SW480 (cell line): ENCODE results near the gene MRAP2.
"Not testable (repeated sequence)": the region's sequence is repeated elsewhere in the genome, so short reads cannot be mapped to it uniquely, and the experiment has no call there.

Experiments used
- DNase-seq: peaks from one replicate; pipeline ENCODE4 v3.0.0-alpha.2; 2016; ENCODE audit warnings: low spot score

Gene MRAP2

DNA sequence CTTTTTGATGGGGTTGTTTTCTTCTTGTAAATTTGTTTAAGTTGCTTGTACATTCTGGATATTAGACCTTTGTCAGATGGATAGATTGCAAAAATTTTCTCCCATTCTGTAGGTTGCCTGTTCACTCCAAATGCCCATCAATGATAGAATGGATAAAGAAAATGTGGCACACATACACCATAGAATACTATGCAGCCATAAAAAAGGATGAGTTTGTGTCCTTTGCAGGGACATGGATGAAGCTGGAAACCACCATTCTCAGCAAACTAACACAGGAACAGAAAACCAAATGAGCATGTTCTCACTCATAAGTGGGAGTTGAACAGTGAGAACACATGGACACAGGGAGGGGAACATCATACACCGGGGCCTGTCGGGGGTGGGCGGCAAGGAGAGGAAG lies 1.6 kb upstream of the MRAP2 start:
- not testable (repeated sequence) for DNase-seq

DNA sequence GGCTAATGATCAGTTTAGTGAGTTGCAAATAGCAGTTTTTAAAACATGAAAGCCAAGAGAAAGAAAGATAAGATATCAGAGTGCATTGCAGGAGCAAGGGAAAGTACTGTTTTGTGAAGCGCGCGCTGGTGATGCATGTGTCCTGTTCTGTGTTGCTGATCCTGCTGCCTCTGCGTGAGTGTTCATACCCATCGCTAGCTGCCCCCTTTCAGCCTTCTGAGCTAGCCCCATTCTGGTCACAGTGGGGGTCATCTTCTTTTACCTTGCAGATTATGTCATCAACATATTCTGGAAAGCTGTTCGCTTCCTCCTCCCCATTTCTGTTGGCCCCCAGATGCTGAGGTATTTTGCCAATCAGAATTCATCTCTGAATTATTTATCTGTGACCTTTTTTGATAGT lies 1.9 kb downstream of the MRAP2 start:
- no peak for DNase-seq

DNA sequence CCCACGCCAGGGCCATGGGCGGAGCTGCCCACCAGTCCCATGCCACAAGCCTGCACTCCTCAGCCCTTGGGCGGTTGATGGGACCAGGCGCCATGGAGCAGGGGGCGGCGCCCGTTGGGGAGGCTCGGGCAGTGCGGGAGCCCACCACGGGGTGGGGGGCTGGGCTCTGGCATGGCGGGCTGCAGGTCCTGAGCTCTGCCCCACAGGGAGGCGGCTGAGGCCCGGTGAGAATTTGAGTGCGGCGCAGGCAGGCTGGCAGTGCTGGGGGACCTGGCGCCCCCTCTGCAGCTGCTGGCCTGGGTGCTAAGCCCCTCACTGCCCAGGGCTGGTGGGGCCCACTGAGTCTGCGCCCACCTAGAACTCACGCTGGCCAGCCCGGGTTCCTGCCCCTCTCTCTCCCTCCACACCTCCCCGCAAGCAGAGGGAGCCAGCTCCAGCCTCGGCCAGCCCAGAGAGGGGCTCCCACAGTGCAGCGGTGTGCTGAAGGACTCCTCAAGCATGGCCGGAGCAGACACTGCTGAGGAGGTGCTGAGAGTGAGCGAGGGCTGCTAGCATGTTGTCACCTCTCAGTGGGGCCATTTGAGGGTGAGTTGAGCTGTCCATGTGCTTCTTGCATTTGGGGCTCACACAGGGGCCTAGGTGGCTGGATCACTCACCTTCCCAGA lies 4.0 kb downstream of the MRAP2 start:
- no peak for DNase-seq

GRCh38 chr6:84042603-84043002 lies 9.0 kb downstream of the MRAP2 start:
- no peak for DNase-seq

DNA sequence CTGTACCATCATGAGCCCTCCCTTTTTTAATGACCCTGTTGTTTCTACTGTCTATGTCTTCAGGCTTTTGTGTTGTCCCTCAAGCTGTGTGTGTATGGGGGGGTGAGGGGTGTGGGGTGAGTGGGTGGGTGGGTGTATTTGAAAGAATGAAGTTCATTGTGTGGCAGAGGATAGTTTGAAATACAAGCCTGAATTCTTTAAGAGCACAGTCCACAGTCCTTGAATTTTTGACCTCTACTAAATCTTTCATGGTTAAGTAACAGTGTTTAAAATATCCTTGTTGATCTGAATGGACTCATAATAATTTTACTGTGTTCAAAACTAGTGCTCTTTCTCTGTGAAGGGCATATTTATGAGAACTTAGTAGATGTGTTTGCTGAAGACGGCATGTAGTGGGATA lies 10.0 kb downstream of the MRAP2 start:
- DNase-seq = no peak

GRCh38 chr6:84046755-84047154 lies 13.2 kb downstream of the MRAP2 start:
- DNase-seq = no peak

- no peak for DNase-seq
Measured at GRCh38 chr6:84048588-84048987, 15.0 kb downstream of the MRAP2 start.

- no peak for DNase-seq
Measured at GRCh38 chr6:84050408-84050807, 16.8 kb downstream of the MRAP2 start.

GRCh38 chr6:84052204-84052882 lies 18.8 kb downstream of the MRAP2 start:
- DNase-seq = peak; percentile 30

GRCh38 chr6:84052883-84053241 lies 19.3 kb downstream of the MRAP2 start:
- DNase-seq = no peak

DNA sequence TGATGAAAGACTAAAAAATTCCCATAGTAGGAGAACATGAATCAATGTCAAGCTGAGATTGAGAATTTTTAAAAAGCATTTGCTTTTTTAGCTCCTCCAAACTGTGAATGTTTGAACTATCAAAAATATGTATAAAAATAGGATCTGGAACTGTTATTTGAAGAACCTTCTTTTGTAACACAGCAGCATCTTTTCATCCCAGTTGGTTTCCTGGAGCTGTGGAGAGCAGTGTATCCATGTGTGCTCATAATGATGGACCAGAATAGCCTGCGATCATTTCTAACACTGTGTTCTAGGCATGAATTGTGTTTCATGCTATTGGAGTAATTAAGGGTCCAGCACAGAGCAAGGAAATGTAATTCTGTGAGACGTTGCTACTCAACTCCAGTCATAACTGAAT lies 22.1 kb downstream of the MRAP2 start:
- DNase-seq = no peak

- DNase-seq = no peak
Measured at GRCh38 chr6:84057908-84058307, 24.3 kb downstream of the MRAP2 start.

GRCh38 chr6:84059082-84059481 lies 25.5 kb downstream of the MRAP2 start:
- no peak for DNase-seq

GRCh38 chr6:84061174-84061573 lies 27.6 kb downstream of the MRAP2 start:
- no peak for DNase-seq

DNA sequence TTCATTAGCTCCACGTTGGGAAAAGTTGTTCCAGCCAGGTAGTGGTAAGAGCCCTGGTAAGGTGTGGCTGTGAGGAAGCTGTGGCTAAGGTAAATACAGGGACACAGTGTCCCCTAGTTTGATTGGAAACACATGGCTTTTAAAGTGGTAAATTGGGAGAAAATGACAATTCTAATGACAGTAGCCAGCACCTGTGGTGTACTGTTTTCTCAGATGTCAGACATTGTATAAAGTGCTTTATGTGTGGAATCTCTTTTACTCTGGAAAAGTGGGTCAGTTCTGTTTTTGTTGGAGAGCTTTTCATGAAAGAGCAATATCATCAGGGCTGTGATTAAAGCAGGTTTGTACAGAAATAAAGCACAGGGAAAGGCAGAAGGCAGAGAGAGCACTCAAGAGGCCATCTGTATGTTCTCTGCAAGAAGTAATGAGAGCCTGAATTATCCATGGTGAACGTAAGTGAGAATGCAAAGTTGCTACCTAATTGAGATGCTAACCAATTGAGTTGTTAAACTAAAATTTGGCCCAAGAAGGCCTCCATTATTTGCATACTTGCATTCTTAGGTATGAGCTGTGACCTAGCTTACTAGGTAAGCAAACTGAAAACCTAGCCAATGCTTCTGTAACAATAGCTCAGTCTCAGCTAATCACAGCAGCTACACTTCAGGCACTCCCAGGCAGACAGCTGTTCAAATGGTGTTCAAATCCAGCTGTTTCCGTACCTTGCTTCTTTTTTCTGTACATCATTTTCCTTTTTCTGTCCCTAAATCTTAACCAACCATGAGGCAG lies 28.2 kb downstream of the MRAP2 start:
- DNase-seq = no peak

GRCh38 chr6:84062519-84063154 lies 29.1 kb downstream of the MRAP2 start:
- no peak for DNase-seq

DNA sequence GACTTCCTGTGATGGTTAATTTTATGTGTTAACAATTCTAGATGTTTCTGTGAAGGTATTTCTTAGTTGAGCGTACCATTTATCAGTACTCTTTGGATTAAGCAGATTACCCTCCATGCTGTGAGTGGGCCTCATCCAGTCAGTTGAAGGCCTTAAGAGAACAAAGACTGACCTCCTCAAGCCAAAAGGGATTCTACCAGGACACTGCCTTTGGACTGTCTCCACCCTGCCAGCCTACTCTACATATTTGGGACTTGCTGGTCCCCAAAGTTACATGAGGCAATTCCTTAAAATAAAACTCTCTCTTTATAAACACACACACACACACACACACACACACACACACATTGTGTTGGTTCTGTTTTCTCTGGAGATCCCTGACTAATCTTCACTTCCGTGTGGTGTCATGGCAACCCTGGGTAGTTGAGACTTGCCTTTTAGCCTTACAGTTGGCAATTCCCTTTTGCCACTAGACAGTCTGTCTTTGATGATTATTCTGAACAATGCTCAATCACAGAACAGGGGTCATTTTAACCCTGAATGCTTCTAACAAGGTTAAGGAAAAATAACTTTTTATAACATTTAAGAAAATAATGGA lies 32.2 kb downstream of the MRAP2 start:
- DNase-seq = no peak

GRCh38 chr6:84066536-84066935 lies 33.0 kb downstream of the MRAP2 start:
- no peak for DNase-seq

DNA sequence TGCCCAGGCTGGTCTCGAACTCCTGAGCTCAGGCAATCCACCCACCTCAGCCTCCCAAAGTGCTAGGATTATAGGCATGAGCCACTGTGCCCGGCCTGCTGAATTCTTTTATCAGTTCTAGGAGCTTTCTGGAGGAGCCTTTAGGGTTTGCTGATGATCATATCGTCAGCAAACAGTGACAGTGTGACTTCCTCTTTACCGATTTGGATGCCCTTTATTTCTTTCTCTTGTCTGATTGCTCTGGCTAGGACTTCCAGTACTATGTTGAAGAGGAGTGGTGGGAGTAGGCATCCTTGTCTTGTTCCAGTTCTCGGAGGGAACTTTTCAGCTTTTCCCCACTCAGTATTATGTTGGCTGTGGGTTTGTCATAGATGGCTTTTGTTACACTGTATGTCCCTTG lies 35.3 kb downstream of the MRAP2 start:
- not testable (repeated sequence) for DNase-seq

DNA sequence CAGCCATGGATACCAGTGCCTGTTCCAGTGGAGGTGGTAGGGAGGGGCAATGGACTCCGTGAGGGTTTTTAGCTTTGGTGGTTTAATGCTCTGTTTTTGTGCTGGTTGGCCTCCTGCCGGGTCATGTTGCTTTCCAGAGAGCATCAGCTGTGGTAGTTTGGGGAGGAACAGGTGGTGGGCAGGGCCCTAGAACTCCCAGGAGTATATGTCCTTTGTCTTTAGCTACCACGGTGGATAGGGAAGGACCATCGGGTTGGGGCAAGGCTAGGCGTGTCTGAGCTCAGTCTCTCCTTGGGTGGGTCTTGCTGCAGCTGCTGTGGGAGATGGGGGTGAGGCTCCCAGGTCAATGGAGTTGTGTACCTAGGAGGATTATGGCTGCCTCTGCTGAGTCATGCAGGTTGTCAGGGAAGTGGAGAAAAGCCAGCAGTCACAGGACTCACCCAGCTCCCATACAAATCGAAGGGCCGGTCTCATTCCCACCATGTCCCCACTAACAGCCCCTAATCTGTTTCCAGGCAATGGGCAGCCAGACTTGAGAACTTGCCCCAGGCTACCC lies 38.9 kb downstream of the MRAP2 start:
- DNase-seq = no peak

GRCh38 chr6:84074988-84075781 lies 41.6 kb downstream of the MRAP2 start:
- DNase-seq = peak; percentile 11
